Tibial nerve (tissue), 4 donors: Measurements from ENCODE around the gene KASH5. TPM values are rescaled to one million over a fixed set of nuclear protein-coding genes. Genes with fewer than 3 reads are reported as not detected.
A peak's percentile ranks its signal among the peaks of the same experiment; 100 is the strongest.

Experiments used
- DNase-seq, 2 donors: peaks; one replicate each; pipeline ENCODE4 v3.0.0-alpha.2; 2019; ENCODE audit warnings: low spot score in 2 of 2
- H3K27ac ChIP-seq, 4 donors: fragments of 200-600 bp; sonication (generic) in 3 of 4; one replicate each; pipeline ENCODE4 v1.5.1; 2017 to 2019; ENCODE audit warnings: mild to moderate bottlenecking in 1 of 4
- H3K27me3 ChIP-seq, 2 donors: fragments of 200-600 bp; sonication (generic) in 1 of 2; one replicate each; pipeline versions ENCODE4 v1.5.1 to v1.6.0; 2017 to 2019
- H3K36me3 ChIP-seq, 3 donors: fragments of 200-600 bp; sonication (generic); one replicate each; pipeline ENCODE4 v1.5.1; 2018 to 2019
- H3K4me1 ChIP-seq, 4 donors: fragments of 200-600 bp; sonication (generic) in 3 of 4; one replicate each; pipeline ENCODE4 v1.5.1; 2017 to 2019
- H3K4me3 ChIP-seq, 4 donors: fragments of 200-600 bp; sonication (generic) in 3 of 4; one replicate each; pipeline ENCODE4 v1.5.1; 2017 to 2019; ENCODE audit warnings: mild to moderate bottlenecking in 1 of 4, moderate library complexity in 1 of 4
- H3K9me3 ChIP-seq, 4 donors: fragments of 200-600 bp; sonication (generic) in 3 of 4; one replicate each; pipeline ENCODE4 v1.5.1; 2017 to 2019
- CTCF ChIP-seq, 5 experiments: fragments of 200-600 bp in 3 of 5; fragments of 450-650 bp in 2 of 5; sonication (generic) in 3 of 5; IDR thresholded peaks; one replicate each; pipeline ENCODE4 v1.5.1; 2016 to 2019; ENCODE audit warnings: antibody characterized with exemption in 5 of 5, mild to moderate bottlenecking in 3 of 5, moderate library complexity in 2 of 5
- EP300 ChIP-seq, 2 donors: sonication (generic); formaldehyde crosslinking; IDR thresholded peaks; one replicate each; pipeline ENCODE4 v1.6.1; 2017; ENCODE audit warnings: antibody characterized with exemption in 2 of 2, mild to moderate bottlenecking in 1 of 2
- POLR2A ChIP-seq, 2 donors: fragments of 450-650 bp; IDR thresholded peaks; one replicate each; pipeline ENCODE4 v1.6.1; 2017; ENCODE audit warnings: antibody characterized with exemption in 2 of 2, mild to moderate bottlenecking in 2 of 2, moderate library complexity in 2 of 2
- WGBS, 2 donors: methylation state at CpG; one replicate each; pipeline ENCODE4 v1.1.5; 2018; 5-methylcytosine and 5-hydroxymethylcytosine counted together
- total RNA-seq, 4 donors: library from RNA; depleted of rRNA; stranded (reverse); fragments of >200 nt; gene quantifications; one replicate each; pipeline ENCODE4 v1.1.0, GENCODE V29; 2016

KASH5 gene
- total RNA-seq, 4 donors from 2014 or later = not detected

- TF ChIP-seq EP300 (IDR thresholded peaks at IDR 0.05) = no peak
- TF ChIP-seq POLR2A (IDR thresholded peaks at IDR 0.05) = no peak
- TF ChIP-seq CTCF (IDR thresholded peaks at IDR 0.05) = no peak
- Histone ChIP-seq H3K9me3 (no peaks in the 10 kb centered on the region), H3K4me3 (no peak overlapping the region), H3K27me3 (no peaks in the 10 kb centered on the region), H3K4me1 (peaks cover 0 to 26% (median 6%) of the 10 kb centered on the region in 4 donors), H3K36me3 (peaks cover 0 to 80% (median 5%) of the 10 kb centered on the region in 3 donors), H3K27ac (peak overlapping the region in 3 of 4 donors; percentile 18 to 50 (median 43))
- 31 to 46% methylated on average over 7 of the region's 7 CpGs for WGBS, 2 donors
- DNase-seq = no peak
Measured at GRCh38 chr19:49356382-49356781, 31.7 kb upstream of the KASH5 start.

GRCh38 chr19:49357186-49357585, 30.9 kb upstream of the KASH5 start:
- TF ChIP-seq CTCF (IDR thresholded peaks at IDR 0.05) = no peak
- no peak for TF ChIP-seq POLR2A (IDR thresholded peaks at IDR 0.05)
- no peak for TF ChIP-seq EP300 (IDR thresholded peaks at IDR 0.05)
- H3K27me3 ChIP-seq = peaks cover 0 to 4% of the 10 kb centered on the region in 2 donors
- DNase-seq = no peak
- H3K4me1 ChIP-seq = peaks cover 0 to 33% (median 10%) of the 10 kb centered on the region in 4 donors
- peaks cover 0 to 72% (median 5%) of the 10 kb centered on the region in 3 donors for H3K36me3 ChIP-seq
- H3K4me3 ChIP-seq = no peak overlapping the region
- 77 to 80% methylated on average over 9 of the region's 9 CpGs for WGBS, 2 donors
- H3K27ac ChIP-seq = peak overlapping the region in 1 of 4 donors; percentile 18
- no peaks in the 10 kb centered on the region for H3K9me3 ChIP-seq

DNA sequence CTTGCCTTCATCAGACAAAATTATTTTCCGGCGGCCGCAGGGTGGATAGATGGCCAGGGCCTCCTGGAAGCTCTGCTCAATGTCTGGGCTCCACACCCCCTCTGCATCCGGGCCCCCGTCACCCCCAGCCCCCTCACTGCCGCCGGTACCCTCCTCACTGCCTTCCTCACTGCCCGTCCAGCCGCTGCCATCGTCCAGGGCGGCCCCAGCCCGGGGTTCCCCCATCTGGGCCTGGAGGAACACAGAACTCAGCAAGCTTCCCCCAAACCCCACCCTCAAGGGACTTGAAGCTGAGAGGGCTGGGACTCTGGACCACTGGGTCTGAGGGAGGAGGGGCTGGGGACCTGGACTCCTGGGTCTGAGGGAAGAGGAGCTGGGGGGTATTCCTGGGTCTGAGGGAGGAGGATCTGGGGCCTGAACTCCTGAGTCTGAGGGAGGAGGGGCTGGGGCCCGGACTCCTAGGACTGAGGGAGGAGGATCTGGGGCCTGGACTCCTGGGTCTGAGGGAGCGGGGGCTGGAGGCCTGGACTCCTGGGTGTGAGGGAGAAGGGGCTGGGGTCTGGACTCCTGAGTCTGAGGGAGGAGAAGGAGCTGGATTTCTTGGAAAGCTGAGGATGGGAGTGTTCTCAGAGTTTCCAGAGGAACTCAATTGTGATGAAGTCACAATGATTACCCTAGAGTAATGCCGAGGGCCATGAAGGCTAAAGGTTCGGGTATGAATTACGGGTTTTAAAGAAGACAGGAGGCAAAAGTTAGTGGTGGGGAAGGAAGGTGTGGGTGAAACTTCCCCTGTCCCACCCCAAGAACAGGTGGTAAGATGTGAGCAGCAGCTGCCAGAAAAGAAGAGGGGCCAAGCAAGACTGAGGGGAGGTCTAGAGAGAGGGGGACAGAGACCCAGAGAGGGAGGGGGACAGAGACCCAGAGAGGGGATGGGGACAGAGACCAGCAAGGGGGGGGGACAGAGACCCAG, 27.9 kb upstream of the KASH5 start:
- Histone ChIP-seq H3K27ac (peak overlapping the region; percentile 88 to 97 (median 92)), H3K4me1 (peaks cover 0 to 52% (median 13%) of the 10 kb centered on the region in 4 donors), H3K27me3 (peaks cover 0 to 4% of the 10 kb centered on the region in 2 donors), H3K36me3 (peaks cover 0 to 45% (median 0%) of the 10 kb centered on the region in 3 donors), H3K4me3 (no peak overlapping the region), H3K9me3 (no peaks in the 10 kb centered on the region)
- TF ChIP-seq EP300 (IDR thresholded peaks at IDR 0.05) = no peak
- TF ChIP-seq CTCF (IDR thresholded peaks at IDR 0.05) = no peak
- no peak for TF ChIP-seq POLR2A (IDR thresholded peaks at IDR 0.05)
- WGBS, 2 donors = 67 to 70% methylated on average over 17 of the region's 17 CpGs
- DNase-seq = no peak

DNA sequence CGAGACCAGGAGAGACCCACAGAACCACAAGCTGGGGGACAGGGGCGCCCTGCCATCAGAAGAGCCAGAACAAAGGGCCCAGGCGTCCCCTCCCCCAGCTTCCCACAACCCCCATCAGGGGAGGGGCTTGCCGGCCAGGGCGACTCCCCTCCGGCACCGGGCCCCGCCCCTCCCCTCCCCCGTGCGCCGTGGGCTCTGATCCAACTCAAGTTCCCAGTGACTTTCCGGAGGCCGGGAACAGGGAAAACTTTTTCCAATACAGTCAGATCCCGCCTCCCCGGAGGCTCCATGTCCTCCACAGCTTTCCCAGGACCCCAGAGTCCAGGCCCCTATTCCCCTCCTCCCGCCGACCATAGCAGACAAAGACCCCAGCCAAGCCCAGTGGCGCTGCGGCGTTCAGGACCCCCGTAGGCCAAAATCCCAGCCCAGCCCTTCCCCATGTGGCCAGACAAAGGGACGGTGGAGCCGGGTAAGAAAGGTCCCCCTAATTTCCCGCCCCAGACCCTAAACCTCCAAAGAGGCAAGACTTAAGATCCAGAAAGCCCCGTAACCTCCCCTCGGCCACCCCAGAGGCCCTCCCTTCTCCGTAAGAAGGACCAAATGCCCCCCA, 26.5 kb upstream of the KASH5 start:
- TF ChIP-seq EP300 (IDR thresholded peaks at IDR 0.05) = peak in 1 of 2 donors; percentile 62
- peak in 1 of 2 donors; percentile 43 for TF ChIP-seq POLR2A (IDR thresholded peaks at IDR 0.05)
- TF ChIP-seq CTCF (IDR thresholded peaks at IDR 0.05) = no peak
- Histone ChIP-seq H3K4me3 (peak overlapping the region; percentile 53 to 89 (median 84)), H3K27ac (peak overlapping the region; percentile 88 to 97 (median 92)), H3K4me1 (peaks cover 0 to 40% (median 10%) of the 10 kb centered on the region in 4 donors), H3K36me3 (peaks cover 0 to 35% (median 0%) of the 10 kb centered on the region in 3 donors), H3K9me3 (no peaks in the 10 kb centered on the region), H3K27me3 (peaks cover 0 to 4% of the 10 kb centered on the region in 2 donors)
- WGBS, 2 donors = 0 to 1% methylated on average over 22 to 27 of the region's 27 CpGs
- peak; percentile 55 to 72 for DNase-seq
